ENCODE data around the gene PDE11A.

Gene PDE11A

GRCh38 chr2:177641331-177641730 lies 431.2 kb downstream of the PDE11A start:
- DNase-seq (ENCODE audit: insufficient read length, low spot score), result no peak
- FAIRE-seq, result no peak

- DNase-seq (ENCODE audit: insufficient read length, low spot score) (no peak), FAIRE-seq (no peak)
Measured at GRCh38 chr2:177640423-177640822, 432.2 kb downstream of the PDE11A start.

DNA sequence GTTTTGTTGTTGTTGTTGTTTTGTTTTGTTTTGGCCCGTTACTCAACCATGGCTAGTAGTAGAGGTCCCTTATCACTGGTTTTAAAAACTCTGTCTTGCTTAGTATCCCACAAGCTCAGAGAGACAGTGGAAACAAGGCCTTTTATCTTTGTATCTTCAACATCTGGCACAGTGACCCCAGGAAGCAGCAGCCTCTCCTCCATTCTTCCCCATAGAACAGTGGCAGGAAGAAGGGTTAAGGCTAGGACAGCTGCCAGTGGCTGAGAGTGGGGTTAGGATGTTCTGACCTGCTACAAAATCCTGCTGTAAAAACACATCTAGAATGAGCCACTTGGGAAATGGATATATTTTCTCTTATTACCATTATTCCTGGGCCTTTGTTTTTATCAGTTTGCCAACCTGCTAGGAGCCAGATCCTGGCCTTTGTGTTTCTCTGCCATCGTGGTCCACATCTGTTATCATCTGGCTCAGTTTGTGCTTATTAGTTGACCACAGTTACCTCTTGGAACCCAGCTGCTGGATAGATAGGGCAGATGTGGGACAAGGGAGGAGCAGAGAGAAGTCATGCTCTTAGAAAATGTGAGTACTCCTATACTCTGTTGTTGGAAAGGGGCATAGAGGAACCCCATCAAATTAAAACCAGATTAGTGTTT lies 433.2 kb downstream of the PDE11A start:
- FAIRE-seq, result no peak

GRCh38 chr2:177638507-177638906 lies 434.1 kb downstream of the PDE11A start:
- no peak for FAIRE-seq

More for the DNA sequence above, 433.2 kb downstream of the PDE11A start:
- DNase-seq (ENCODE audit: insufficient read length, low spot score), result no peak

DNA sequence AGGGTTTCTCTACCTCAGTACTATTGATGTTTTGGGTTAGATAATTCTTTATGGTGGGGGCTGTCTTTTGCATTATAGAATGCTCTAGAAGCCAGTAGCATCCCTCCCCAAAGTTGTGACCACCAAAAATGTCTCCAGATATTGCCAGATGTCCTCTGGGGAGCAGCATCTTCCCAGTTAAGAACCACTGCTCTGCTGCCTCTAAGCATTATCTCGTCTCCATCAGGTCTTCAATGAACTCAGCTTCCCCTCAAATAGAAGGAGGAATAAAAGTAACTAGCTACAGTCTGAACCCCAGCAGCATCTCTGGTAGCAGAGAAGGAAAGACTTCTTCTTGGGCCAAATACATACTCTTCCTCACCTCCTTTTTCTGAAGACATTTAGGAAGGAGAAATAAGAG lies 435.9 kb downstream of the PDE11A start:
- no peak for FAIRE-seq

More at GRCh38 chr2:177638507-177638906, 434.1 kb downstream of the PDE11A start:
- DNase-seq (ENCODE audit: insufficient read length, low spot score), result no peak

DNA sequence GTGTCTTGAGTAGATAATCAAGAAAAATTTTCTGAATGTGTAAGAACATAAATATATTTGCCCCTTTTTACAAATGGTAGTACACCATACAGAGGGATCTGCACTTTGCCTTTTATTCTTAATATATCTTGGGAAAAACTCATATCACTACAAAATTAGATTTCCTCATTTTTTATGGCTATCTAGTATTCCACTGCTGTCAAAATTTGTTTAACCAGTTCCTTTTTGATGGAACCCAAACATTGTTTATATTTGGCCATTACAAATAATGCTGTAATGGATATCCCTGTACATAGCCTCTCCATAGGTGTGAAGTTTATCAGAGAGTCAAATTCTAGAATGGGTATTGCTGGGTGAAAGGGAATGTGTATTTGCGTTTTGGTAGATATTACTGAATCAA lies 436.9 kb downstream of the PDE11A start:
- FAIRE-seq, result no peak
- no peak for DNase-seq (ENCODE audit: insufficient read length, low spot score)

More for the DNA sequence above, 435.9 kb downstream of the PDE11A start:
- DNase-seq (ENCODE audit: insufficient read length, low spot score), result no peak

DNA sequence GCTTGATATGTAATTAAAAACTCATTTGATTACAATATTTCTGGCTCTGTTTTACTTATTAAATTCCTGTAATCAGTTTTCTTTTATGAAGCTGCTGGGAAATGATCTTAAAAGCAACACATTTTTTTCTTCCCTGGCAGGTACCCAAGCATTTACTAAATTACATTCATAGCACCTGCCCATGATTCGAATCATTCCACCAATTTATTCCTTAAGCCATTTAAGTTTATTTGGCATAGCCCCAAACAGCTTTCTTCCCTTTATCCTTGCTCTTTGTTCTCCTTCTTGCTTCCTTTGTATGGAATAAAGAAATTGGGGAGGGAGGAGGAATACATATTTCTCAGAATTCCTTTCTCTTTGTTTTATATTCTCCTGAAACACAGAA lies 438.7 kb downstream of the PDE11A start:
- FAIRE-seq (no peak), DNase-seq (ENCODE audit: insufficient read length, low spot score) (no peak)

DNA sequence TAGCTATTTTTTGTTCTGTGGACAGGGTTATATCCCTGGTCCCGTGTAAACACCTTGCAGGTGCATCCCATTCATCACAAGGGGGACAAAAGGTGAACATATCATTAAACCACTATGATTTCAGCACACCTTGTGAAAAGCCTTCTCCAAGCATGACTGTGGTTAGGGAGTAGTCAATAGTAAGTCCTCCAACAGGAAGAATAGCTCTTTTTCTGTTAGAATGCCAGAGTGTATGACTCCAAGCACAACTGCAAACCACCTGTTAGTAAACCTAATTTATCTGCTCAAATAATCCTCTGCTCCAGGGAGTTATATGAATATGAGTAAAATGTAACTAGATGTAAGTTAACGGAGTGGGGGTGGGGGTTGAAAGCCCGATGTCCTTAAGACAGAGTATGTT lies 439.5 kb downstream of the PDE11A start:
- FAIRE-seq, result no peak
- no peak for DNase-seq (ENCODE audit: insufficient read length, low spot score)

DNA sequence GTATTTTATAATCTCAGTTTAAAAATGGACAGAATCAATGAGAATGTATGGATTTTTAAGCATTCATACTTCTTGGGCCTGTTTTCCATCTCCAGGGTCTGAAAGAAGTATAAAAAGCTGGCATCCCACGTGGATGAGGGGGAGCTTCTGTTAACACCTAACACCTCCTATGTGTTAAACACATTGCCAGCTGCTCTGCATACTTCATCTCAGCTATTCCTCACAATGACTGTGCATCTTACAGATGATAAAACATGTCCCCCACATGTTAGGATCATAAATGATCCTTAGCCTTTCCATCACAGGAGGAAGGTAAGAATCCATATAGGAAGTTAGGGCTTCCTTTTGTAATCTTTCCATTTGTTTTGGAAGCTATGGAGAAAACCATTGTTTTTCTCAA lies 440.9 kb downstream of the PDE11A start:
- FAIRE-seq (no peak), DNase-seq (ENCODE audit: insufficient read length, low spot score) (no peak)

GRCh38 chr2:177629357-177630024 lies 443.1 kb downstream of the PDE11A start:
- no peak for FAIRE-seq
- no peak for DNase-seq (ENCODE audit: insufficient read length, low spot score)

DNA sequence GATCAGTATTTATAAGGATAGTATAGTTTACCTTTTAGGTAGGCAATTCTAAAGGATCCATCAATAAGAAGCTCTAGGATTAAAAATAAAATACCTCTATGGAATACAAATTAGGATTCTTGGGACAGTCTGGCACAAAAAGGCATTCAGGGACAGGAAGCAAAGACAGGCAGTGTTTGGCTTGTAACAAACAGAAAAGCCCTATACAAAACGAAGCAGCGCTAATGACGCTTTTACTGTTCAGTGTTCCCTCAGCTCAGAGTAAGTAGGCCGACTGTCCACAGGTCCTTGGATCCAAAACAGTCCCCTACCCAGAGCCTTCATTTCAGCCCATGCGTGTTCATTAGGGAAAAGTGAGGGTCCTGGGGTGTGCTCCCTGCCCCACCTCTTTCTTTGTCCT lies 443.7 kb downstream of the PDE11A start:
- DNase-seq (ENCODE audit: insufficient read length, low spot score) (no peak), FAIRE-seq (no peak)

GRCh38 chr2:177625744-177626650 lies 446.6 kb downstream of the PDE11A start:
- FAIRE-seq, result no peak
- no peak for DNase-seq (ENCODE audit: insufficient read length, low spot score)

DNA sequence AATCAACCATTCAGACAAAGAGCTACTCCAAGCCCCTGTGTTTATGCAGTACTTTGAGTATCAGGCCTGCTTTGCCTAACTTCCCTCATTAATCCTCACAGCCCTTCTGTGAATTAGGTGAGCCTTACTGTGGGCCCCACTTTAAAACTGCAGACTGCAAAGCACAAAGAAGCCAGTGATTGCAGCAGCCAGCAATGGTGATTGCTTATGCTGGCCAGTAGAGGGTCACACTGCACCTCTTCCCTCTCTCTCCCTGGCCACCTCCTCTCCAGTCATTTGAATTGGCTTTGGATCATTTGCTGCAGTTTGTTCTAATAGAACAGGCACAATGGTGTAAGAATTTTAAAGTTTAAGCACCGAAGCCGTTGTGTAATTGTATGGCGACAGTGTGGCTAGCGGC lies 450.1 kb downstream of the PDE11A start:
- FAIRE-seq (no peak), DNase-seq (ENCODE audit: insufficient read length, low spot score) (no peak)

DNA sequence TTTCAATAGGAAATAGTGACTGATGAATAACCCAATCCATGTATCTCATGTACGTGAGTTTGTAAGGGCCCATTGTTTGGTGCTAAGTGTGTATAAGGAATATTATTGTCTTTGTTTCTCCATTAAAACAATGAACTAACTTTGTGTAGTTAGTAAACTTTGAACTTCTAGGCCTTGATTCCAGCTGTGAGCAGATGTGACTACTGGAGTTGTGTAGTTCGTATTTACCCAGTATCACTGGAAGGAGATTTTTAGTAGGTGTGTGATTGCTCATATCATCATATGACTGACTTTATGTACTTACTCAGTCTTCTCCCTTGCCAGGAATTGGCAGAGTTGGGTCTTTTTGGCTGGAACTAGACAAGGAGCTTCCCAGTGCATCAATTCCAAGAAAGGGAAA lies 452.6 kb downstream of the PDE11A start:
- FAIRE-seq (no peak), DNase-seq (ENCODE audit: insufficient read length, low spot score) (no peak)

GRCh38 chr2:177619461-177619860 lies 453.1 kb downstream of the PDE11A start:
- no peak for DNase-seq (ENCODE audit: insufficient read length, low spot score)
- FAIRE-seq, result no peak

GRCh38 chr2:177618255-177619253 lies 454.0 kb downstream of the PDE11A start:
- peak; percentile 87 for DNase-seq (ENCODE audit: insufficient read length, low spot score)
- FAIRE-seq, result peak; percentile 96

- FAIRE-seq, result no peak
- no peak for DNase-seq (ENCODE audit: insufficient read length, low spot score)
Measured at GRCh38 chr2:177617849-177618248, 454.7 kb downstream of the PDE11A start.

- DNase-seq (ENCODE audit: insufficient read length, low spot score) (no peak), FAIRE-seq (no peak)
Measured at GRCh38 chr2:177616731-177617130, 455.8 kb downstream of the PDE11A start.

DNA sequence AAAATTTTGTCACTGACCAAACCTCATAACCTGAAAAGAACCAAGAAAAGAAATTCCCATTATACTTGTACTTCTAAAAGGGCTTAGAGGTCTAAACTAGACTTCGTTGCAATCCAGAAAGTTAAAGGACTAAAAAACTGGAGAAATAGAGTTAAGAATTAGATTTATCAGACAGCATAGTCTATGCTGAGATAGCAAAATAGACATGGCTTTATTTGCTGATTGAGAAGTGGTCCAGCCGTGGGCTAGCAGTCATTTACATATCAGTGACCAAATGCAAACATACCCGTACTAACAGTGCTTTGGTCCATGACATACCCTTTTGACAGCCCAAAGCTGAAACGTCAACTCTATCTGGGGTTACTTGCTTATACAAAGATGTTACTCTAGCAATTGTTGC lies 456.5 kb downstream of the PDE11A start:
- DNase-seq (ENCODE audit: insufficient read length, low spot score) (no peak), FAIRE-seq (no peak)

- DNase-seq (ENCODE audit: insufficient read length, low spot score) (no peak), FAIRE-seq (no peak)
Measured at GRCh38 chr2:177612659-177613058, 459.9 kb downstream of the PDE11A start.

Measured in HTR-8/SVneo (cell line).